HG03469 (cell line): ENCODE measurements around the gene SLC2A1.

Experiments used
- ATAC-seq: cut with Tn5 transposase; IDR thresholded peaks from one replicate; pipeline ENCODE4 v1.9.1; 2021; ENCODE audit warnings: mild to moderate bottlenecking, moderate library complexity, moderate number of reproducible peaks; ENCODE audit not compliant: unreplicated experiment

Gene SLC2A1

GRCh38 chr1:42981255-42981805 is 22.7 kb upstream of the SLC2A1 start:
- ATAC-seq, result no peak

DNA sequence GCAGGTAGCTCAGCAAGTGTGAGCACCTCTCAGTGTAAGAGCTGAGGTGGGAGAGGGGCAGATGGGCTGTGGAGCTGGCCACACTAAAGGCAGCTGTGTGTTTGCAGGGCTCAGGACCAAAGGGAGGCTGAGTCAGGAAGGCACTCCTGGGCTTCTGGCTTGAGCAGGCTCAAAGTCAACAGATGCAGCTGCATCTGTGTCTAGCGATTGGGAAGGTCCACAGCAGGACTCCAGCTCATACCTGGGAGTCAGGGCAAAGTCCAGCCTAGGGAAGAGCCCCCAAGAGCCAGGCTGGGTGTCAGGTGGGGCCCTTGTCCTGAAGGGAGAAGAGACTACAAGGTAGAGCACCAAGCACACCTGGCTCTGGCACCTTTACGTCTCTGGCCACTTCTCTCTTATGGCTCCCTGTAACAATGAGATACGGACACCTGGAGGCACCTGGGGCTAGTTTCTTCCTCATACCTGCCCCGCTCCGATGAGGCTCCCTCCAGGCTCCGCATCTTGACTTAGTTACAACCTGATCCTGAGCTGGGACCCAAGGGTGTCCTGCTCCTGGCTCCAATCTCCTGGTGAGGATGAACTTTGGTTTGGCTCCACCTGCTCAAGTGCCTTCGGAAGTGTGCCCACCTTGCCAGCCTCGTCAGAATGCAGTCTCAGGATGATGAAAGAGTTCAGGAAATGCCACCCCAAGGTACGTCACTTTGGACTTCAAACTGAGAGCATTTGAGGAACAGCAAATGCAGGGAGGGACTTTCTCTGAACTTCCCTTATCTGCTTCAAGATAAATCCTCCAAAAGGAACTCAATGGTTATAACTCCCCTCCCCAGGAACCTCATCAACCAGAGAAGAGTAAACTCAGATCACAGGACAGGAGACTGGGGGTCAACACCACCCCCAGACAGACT is 21.5 kb upstream of the SLC2A1 start:
- ATAC-seq, result no peak

DNA sequence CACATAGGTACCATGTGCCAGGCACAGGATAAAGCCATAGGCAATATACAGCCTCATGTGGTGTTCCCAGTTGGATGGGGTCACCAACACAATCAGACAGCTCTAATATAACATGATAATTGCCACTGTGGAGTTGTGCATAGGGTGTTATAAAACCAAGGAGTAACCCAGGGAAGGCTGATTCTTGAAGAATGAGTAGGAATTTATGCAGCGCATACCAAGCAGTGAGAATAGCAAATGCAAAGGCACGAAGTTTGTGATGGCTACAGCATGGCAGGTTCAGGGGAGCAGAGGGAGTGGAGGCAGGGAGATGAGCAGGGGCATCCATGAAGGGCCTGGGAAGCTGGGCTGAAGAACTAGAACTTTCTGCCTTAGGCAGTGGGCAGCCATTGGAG is 20.4 kb upstream of the SLC2A1 start:
- ATAC-seq, result no peak

GRCh38 chr1:42978317-42979035 is 19.8 kb upstream of the SLC2A1 start:
- no peak for ATAC-seq

DNA sequence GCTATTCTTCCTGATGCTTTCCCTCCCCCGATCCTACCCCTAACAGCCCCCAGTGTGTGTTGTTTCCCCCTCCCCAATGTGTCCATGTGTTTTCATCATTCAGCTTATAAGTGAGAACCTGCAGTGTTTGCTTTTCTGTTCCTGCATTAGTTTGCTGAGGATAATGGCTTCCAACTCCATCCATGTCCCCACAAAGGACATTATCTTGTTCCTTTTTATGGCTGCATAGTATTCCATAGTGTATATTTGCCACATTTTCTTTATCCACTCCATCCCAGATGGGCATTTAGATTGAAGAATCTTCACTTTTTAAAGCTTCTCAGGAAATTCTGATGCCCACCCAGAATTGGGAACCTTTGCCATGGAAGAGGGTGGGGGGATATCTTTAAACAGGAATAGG is 19.0 kb upstream of the SLC2A1 start:
- no peak for ATAC-seq

DNA sequence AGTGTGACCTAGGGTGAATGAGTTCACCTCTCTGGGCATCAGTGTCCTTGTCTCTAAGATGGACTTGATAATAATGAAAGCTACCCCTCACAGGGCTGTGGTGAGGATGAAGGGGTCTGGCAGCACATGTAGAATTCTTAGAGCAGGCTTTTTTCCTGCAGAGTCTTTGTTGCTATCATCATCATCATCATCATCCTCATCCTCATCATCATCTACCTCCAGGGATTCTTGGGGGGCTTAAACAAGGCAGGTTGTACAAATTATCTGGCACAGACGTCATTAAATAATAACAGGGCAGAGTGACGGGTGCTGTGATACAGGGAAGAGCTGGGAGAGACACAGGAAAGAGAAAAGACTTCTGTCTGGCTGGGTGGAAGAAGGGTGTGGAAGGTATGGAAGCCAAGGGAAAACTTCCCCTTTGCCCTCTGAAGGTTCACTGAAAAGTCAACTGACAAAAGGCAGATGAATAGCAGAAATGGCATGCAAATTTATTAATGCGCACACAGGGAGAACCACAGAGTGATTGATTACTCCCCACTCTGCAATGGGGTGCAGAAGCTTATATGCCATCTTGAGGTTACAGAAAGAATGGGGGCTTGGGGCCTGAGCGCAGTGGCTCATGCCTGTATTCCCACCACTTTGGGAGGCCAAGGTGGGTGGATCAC is 17.0 kb upstream of the SLC2A1 start:
- no peak for ATAC-seq

DNA sequence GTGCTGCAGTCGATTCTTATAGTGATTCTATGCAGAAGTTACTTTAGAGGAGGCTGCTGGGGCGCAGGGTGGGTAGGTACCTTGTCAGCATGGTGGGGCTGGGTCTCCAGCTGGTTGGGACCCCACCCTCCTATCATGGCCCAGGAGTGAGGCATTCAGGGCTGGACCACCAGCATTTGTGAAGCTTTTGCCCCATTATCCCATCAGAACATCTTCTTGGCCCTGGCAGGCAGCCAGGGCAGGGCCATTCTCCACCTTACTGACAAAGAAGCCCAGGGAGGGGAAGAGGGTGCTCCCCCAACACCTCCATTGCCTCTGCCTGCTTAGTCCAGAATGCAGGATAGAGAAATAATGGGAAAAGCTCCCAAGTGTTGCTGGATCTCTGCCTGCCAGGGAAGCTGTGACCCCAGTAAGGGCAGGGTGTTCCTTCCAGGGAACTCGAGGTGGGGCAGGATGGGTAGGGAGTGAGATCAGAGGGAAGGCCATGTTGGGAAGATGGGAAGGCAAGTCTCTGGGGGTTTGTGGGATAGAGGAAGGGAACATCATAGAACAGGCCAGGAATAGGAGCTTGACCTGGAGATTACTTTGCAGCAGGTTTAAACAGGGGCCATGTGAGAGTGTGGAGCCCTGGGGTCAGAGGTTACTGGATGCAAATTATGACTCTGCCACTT is 16.2 kb upstream of the SLC2A1 start:
- no peak for ATAC-seq

- ATAC-seq, result no peak
These were observed 15.1 kb upstream of the SLC2A1 start for GRCh38 chr1:42973799-42974198.

- no peak for ATAC-seq
These were observed 14.6 kb upstream of the SLC2A1 start for GRCh38 chr1:42973286-42973685.

- no peak for ATAC-seq
These were observed 13.2 kb upstream of the SLC2A1 start for GRCh38 chr1:42971841-42972291.

- no peak for ATAC-seq
These were observed 11.5 kb upstream of the SLC2A1 start for GRCh38 chr1:42970143-42970542.

DNA sequence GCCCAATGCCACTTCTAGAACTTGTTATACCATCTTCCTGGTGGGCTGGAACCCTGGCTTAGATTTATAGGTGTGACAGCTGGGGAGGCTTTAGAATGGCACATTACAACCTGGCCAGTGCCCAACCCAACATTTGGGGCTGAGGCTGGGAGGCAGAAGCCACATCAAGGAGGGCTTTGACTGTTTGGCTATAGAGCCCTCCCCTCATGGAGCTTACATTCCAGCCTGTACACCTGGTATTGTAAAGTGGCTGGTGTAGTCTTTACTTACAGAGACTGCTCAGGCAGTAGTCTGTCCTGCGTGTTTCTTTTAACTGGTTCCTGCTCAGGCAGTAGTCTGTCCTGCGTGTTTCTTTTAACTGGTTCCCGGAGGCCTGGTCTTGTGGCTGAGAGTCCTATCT is 10.0 kb upstream of the SLC2A1 start:
- ATAC-seq, result no peak

- no peak for ATAC-seq
These were observed 8.3 kb upstream of the SLC2A1 start for GRCh38 chr1:42966688-42967612.

DNA sequence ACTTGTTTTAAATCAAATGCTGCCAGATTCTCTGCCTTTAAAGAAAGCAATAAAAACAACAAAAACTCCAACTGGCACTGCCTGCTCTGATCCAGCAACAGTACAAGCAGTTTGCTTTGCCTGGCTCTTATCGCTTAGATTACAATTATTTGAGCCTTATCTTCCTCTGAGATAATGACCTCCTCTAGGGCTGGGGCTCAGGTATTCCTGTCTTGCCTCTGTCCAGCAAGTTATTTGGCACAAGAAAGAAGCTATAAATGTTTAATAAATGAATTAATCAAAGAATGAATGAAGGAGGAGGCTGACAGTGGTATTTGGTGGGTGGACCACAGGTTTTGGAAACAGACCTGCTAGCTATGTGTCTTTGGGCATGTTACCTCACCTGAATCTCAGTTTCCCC is 6.7 kb upstream of the SLC2A1 start:
- ATAC-seq, result no peak

- no peak for ATAC-seq
These were observed 5.6 kb upstream of the SLC2A1 start for GRCh38 chr1:42964044-42964812.

DNA sequence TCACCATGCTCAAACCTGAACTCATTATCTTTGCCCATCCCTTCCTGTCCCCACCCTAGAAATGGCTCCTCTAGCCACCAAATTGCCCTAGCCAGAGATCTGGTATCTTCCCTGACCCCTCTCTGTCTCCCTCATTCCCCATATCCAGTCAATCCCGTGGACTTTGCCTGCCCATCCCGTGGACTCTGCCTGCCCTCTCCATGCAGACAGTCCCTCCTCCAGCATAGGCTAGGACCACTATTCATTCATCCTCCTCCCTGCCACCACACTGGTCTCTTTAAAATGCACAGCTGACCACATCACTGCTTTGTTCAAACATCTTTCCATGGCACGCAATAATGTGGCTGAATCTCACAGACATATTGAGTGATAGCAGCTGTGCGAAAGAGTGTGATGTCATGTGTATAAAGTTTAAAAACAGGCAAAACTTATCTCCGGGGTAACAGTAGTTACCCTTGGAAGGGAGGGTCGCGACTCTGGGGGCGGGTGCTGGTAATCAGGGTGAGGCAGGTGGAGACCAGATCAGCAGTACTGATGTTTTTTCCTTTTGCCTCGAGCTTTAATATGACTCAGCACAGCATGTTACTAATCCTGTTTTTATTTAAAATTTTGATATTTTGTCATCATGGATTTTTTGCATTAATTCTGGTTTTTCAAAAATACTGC is 4.8 kb upstream of the SLC2A1 start:
- no peak for ATAC-seq

- no peak for ATAC-seq
These were observed 4.1 kb upstream of the SLC2A1 start for GRCh38 chr1:42962641-42963377.
